Fibroblast of peridontal ligament (primary cell): ENCODE data around the gene KLRF2.

ENCODE experiments used
- DNase-seq: peaks from one replicate; pipeline ENCODE4 v3.0.0-alpha.2; 2010; ENCODE audit errors: extremely low read depth

The KLRF2 gene

DNA sequence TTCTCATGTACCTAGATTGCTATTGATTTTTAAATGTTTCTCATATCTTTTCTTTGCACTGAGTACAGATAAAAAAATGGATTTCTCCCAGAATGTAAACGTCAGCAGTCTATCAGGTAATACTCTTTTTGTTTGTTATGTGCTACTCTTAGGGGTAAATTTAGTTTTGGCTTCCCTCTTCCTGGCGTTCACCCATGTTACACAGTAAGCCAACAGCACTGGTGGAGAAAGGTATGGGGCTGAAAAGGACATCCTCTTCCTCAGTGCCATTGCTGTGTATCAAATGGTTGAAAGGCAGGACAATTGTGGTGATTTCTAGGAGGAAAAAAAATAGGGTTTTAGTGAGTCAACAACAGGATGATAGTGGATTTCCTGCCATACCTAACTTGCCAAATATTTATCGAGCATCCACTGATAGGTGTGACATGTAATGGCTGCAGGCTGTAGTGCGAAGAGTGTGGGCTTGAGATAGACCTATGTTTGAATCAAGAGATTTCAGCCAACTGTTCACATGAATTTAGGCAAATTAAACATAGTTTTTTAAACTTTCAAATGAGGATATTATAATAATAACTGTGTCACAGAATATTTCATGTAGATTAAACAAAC, 7.5 kb downstream of the KLRF2 start:
- no peak for DNase-seq

DNA sequence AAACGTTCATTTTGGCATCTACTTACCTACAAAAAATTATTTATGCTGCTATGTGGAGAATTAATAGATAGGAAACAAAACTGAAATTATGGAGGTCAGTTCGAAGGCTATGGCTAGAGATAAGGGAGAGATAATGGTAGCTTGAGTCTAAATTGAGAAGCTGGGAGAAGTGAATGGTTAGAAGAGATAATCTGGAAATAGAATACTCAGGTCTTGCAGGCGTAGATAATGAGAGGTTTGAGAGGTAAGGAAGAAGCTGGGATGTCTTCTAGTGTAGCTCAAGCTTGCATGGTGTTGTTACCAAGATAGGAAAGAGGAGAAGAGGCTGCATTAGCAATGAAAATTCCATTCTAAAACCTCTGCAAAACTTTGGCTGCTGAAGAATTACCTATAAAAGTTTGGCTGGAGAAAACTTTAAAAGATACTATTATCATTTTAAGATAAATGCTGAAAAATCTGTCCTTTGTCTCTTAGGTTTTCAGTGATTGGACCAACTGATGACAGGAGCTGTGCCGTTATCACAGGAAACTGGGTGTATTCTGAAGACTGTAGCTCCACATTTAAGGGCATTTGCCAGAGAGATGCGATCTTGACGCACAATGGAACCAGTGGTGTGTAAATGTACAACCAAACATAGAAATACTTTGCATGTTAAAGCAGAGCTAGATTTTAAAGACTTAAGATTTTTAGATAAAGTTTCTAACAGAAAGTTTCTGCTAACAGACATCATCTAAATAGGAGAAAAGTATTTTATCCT, 14.1 kb downstream of the KLRF2 start:
- DNase-seq: no peak

DNA sequence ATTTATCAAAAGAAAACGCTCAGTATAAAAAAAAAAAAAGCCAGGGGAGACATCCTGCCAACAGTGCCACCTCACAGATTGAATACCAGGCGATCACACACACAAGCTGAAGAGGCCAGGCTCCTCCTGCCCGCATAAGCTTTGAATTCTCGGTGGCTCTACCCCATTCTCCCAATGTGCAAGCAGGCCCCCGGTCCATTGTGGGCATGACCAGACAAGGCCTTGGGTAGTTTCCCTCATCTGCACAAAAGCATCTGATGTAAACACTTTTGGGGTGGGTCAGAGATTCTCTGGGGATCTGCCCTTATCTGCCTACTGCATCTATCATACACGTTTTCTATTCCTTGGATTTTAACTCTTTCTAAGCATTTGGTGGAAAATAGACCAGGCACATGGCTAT, 16.2 kb downstream of the KLRF2 start:
- DNase-seq: no peak

DNA sequence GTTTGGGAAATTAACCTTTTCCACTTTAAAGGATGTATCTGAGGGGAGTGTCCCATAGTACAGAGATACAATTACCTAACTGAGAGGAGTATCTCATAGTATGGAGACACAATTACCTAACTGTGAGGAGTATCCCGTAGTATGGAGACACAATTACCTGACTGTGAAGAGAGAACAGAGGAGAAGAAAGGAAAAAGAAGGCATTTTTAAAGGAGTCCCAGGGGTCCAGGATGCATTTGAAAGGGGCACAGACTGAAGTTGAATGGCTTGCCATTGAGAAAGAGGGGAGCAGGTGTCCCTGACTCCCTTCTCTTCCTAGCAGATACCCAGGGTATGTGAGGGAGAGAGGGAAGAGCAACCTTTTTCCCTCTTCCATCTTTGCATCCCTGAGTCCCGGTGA, 17.9 kb downstream of the KLRF2 start:
- no peak for DNase-seq

DNA sequence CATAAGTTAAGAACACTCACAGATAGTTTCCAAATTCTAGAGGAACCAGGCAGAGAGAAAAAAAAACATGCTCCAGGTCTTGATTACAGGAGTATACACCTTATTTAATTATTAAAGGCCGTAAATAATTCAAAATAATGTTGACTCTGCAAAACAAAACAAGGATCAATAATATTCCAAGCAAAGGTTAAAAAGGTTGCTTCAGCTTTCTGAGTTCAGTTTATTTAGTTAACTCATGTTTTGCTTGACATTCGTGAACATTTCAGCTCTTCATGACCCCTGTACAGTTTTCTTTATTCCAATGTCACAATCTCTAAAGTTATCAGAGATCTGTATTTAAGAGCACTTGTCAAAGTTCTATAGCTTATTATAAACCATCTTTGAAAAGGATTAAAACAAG, 19.6 kb downstream of the KLRF2 start:
- DNase-seq: no peak

DNA sequence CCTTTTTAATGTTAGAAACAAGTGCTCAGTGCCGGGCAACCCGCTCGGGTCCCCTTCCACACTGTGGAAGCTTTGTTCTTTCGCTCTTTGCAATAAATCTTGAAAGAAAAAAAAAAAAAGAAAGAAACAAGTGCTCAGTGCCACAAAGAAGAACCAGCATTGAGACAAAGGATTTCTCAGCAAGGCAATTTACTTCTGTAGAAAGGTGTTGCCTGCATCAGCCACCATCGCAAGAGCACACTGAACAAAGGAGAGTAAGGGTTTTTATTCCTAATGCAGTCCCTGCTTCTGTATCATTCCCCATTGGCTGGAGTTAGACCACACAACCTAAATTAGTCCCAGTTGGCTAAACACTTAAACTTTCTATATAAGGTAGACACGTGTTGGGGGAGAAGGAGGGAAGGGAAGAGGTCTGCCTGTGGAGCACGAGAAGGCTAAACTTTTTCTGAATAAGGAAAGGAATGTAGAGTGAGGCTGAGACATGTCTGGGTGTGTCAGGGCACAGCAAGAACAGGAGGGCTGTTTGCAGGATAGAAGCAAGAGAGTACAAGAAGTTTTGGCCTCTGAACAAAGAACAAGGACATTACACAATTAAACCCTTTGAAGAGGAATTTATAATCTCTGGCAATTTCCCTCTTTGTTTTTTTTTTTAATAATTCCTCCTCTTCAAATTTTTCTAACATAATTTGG, 21.4 kb downstream of the KLRF2 start:
- no peak for DNase-seq

DNA sequence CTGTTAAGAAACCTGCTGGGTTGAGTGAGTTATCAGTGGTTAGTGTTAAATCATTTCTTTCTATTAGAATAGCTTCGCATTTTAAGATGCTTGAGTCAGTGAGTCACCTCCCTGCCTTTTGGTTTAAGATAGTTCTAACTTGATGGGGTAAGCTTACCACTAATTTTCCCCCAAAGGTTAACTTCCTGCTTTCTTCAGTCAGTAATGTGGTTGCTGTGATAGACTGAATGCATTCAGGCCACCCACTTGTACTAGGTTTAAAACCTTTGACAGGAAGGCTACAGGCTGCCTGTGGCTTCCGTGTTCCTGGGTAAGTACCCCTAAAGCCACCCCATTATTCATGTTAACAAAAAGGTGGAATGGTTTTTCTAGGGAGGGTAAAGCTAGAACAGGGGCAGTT, 25.6 kb downstream of the KLRF2 start:
- DNase-seq: no peak

DNA sequence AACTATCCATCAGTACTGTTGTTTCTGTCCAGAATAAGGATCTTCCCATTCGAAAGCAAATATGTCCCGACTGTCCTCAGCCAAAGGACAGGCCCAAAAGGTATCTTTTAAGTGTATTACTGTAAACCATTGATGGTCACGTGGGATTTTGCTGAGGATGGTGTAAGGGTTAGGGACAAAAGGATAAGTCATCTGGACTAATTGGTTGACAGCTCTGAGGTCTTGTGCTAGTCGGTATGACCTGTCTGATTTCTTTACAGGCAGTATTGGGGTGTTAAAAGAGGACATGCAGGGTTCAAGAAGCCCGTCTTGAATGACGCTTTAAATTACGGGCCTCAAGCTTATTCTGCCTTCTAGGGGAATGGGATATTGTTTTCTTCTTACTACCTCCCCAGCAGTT, 26.5 kb downstream of the KLRF2 start:
- no peak for DNase-seq

DNA sequence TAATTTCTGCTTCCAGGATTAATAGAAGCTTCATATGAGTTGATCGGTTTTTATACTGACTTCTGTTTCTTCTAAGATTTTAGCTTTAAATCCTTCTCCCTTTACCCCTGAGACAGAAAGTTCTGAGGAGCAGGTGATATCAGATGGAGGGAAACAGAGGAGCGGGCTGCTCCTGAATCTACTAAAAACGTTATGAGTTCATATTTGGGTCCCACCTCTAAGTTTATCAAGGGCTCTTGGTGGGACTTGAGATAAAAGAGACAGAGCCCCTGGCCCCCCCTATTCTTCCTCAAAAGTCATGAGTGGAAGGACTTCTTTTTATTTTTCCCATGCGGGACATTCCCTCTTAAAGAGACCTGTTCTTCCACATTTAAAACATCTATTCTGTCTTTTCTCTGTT, 27.1 kb downstream of the KLRF2 start:
- no peak for DNase-seq

DNA sequence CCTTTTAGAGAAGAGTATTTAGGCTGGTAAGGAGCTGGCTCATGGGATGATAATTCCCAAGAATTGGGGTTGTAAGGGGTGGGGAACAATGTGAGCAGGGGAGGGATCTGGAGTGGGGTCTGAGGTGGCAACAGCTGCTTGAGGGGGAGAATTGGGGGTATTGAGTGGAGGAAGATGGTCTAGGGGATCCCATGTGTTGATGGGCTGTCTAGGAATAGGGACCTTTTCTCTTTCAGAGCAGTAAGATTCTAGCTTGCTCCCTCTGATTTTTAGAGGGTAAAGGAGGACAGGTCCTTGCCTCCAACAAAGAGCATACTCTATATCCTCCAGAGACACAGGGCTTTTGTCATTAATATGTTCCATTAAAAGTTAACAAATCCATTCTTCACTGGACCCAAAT, 28.4 kb downstream of the KLRF2 start:
- DNase-seq: no peak

DNA sequence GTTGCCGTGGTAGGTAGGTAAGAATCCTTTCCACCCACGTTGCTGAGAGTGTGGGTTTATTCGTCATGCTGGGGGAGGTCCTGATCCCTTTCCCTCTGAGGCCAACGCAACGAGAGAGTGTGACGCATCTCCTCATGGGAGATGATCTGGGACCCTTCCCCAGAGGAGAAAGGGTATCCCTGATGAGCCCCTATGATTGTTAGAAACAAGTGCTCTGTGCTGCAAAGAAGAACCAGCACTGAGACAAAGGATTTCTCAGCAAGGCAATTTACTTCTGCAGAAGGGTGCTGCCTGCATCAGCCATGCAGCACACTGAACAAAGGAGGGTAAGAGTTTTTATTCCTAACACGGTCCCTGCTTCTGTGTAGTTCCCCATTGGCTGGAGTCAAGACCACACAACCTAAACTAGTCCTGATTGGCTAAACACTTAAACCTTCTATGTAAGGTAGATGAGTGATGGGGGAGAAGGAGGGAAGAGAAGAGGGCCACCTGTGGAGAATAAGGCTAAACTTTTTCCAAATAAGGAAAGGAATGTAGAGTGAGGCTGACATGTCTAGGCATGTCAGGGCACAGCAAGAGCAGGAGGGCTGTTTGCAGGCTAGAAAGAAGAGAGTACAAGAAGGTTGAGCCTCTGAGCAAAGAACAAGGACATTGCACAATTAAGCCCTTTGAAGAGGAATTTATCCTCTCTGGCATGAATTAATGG, 29.6 kb downstream of the KLRF2 start:
- DNase-seq: peak; percentile 18

DNA sequence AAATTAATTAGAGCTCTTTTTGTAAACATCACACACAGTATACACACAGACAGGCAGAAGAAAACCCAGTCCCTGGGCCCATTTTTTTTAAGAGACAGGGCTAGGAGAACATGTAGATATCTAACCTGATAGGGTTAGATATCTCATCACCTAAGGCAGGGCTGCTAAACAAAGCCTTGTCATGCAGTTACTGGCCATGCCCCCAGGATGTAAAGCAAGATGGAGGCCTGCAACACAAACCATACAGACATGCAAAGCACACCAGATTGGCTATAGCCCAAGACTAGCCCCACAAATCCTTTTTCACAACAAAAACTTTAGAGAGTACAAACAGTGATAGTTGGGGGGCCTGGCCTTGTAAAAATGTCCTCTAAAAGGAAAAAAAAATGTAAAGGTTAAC, 30.4 kb downstream of the KLRF2 start:
- no peak for DNase-seq

DNA sequence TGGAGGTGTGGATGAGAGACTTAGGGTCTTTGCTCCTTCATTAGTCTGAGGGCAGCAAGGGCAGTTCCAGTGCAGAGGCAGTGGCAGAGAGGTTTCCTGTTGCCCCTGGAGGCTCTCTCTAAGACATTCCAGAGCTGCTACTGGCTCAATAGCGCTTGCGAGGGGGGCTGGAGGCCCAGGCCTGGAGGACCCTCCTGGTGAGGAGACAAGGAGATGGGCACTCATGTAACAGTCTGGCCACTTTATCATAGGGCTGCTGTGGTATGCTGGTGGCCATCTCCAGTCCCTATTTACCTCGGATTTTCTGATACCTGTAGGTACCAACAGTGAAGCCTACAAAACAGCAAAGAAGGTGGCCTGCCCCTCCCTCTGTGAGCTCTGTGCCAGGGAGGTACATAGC, 38.2 kb downstream of the KLRF2 start:
- DNase-seq: no peak

DNA sequence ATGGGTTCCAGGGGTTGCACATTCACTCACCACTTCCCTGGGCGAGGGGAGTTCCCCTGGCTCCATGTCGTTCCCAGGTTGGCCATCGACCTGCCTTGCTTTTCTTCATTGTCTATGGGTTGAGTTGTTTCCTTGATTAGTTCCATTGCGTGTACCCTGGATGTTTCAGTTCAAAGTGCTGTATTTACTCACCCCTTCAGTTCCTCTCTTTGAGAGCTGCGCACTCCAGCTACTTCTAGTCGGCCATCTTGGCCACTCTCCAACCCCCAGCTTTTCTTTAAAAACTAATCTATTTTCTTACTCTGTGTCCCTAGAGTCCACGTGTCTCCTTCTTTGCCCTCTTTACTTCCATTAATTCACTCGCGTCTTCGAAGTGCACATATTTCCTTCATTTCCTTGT, 39.2 kb downstream of the KLRF2 start:
- no peak for DNase-seq

DNA sequence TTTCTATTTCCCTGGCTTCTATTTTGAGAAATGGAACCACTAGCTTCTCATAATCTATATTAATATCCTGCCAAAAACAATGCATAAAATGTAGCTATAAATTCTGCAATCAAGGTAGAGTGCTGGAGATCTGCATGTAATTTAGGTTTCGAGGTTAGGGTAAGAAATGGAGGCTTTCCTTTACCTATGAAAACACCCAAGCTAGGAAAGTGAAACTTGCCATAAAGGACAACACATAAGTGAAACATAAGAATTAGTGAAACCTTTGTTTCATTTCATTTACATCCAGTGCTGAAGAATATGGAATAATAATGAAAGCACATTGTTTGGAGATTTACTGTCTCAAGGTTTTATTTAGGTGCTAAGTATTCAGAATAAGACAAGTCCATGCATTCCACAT, 41.1 kb downstream of the KLRF2 start:
- DNase-seq: no peak

DNA sequence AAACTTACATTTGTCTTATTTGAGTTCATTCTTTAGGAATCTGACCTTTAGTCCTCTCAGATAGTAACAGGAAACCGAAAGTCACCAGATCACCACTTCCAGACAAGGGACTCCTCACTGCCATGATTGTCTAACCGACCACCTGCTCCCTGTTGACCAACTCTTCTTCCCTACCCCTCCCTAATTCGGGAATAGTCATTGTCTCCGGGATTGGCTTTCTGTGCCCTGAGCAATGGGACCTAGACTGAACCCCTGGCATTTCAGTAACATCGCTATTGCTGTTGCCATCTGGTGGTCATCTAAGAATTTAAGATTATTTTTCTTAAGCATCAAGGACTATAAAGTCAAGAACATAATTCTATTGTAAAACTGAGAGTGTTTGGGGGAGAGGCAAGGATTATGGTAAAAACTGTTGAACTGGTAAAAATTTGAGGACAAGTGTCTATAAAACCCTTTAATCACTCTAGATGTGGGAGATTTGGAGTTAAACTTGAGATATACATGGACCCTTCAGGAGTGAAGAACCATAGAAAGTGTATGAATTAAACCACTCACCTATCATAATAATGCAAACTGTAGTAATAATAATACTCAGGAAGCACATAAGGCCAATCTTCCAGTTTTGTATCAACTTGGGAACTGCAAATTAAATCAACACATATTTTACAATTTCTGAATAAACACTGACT, 44.6 kb downstream of the KLRF2 start:
- peak; percentile 64 for DNase-seq

DNA sequence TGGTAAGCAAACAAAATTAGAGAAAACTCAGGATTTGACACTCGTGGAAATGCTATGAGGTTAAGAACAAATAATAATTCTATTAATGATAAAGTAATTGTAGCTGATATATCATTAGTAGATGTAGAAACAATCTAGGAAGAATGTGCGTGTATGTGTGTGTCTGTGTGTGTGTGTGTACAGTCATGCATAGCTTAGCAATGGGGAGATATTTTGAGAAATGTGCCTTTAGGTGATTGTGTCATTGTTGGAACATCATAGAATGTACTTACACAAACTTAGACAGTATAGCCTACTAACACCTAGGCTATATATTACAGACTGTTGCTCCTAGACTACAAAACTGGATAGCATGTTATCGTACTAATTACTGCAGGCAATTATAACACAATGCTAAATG, 45.6 kb downstream of the KLRF2 start:
- DNase-seq: no peak

DNA sequence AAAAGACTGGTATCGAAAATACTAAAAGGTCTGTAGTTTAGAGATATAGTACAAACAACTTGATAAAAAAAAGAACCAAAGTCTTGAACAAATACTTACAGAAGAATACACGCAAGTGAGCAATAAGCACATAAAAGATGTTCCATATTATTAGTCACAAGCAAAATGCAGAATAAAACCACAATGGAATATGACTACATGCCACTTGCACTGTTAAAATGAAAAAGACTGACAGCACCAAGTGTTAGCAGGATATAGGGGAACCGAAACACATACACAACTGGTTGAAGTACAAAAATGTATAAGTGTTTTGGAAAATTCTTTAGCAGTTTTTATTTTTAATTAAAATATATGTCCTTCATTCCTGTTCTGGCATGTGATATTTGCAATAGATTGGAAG, 47.3 kb downstream of the KLRF2 start:
- DNase-seq: no peak

DNA sequence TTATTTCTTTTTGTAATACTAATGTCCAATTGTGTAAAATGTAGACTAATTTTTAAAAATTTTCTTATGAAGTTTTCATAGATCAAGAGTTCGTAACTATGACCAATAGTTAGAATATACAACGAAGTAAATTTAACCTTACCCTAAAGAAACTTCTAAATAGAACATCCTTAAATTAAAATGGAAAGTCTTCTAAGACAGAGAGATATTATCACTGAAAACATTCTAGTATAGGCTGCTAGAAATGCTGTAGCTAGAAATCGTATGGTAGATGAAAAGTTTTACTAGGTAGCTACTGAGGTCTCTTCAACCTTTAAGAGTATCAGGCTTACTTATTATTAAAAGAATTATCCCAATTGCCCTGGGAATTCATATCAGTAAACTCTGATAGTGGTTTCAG, 50.0 kb downstream of the KLRF2 start:
- DNase-seq: no peak

DNA sequence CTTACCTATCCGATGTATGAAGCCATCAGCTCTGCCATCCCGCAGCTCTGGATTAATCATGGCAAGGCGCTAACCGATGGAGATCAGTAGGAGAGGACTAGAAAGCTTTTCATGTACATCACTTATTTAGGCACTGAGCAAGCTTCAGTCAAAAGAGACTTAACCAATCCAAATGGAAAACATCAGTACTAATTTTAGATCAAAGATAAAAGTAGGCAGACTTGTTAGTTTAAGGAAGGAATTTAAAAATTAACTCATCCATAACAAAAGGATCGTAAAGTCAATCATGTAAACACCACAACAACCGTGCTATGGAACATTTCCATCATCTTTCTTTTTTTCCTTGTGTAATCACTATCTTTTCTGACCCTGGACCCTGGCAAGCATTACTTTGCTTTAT, 51.0 kb downstream of the KLRF2 start, which contains the start of gene CLEC2A:
CLEC2A (minus strand) TSS at position 101 of the 400 bp plus-strand sequence; CDS start at position 60, 41 bp downstream.
- no peak for DNase-seq

DNA sequence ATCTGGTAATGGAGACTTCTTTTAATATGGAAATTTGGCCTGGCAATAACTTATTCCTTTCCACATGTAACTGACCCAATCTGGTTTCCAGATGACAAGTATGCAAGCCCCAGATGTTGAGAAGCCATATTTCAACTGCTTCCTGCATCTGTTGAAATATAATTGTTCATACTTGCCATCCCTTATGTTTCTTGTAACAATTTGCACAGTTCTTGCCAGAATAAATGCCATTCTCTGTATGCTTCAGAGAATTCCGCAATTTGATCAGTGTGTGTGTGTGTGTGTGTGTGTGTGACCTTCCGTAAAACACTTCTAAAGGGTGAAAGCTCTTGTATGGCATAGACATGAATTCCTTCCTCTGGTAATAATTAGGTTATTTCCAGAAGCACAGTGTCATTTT, 52.7 kb downstream of the KLRF2 start:
- no peak for DNase-seq

DNA sequence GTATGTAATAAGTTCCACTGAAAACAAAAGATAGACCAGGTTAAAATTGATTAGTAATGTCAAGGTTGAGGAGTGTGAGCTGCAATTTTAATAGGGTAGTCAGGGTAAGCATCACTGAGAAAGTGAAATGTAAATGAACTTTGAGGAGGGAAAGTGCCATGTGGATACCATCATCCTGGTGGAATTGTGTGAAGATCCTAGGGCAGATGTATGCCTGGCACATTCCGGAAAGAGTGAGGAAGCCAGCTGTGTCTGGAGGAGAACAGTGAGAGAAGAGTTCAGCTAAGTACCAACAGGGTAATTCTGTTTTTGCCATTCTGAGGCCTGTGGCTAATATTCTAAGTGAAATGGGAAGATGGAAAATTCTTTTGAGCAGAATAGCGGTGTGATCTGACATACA, 53.7 kb downstream of the KLRF2 start:
- DNase-seq: no peak
